ENCODE measurements around the gene SMIM9.
"Not testable (repeated sequence)": the region's sequence is repeated elsewhere in the genome, so short reads cannot be mapped to it uniquely, and the experiment has no call there.

The SMIM9 gene

GRCh38 chrX:154827194-154828015, 7.1 kb downstream of the SMIM9 start:
- Histone ChIP-seq H3K9ac (ENCODE audit: low read depth, low read length) (no peak overlapping the region), H3K4me2 (ENCODE audit: low read length) (no peak overlapping the region), H3K27me3 (ENCODE audit: control insufficient read depth, insufficient read depth, low read length) (no peaks in the 10 kb centered on the region), H3K4me1 (ENCODE audit: control insufficient read depth, insufficient read depth, low read length) (no peaks in the 10 kb centered on the region), H3K9me3 (replicated peaks; ENCODE audit: low read length) (no peaks in the 10 kb centered on the region), H3K36me3 (ENCODE audit: insufficient read depth, low read length) (no peaks in the 10 kb centered on the region), H3K4me3 (ENCODE audit: low read length) (no peak overlapping the region)

GRCh38 chrX:154825586-154825985, 8.9 kb downstream of the SMIM9 start:
- H3K4me2 ChIP-seq (ENCODE audit: low read length); H3K4me3 ChIP-seq (ENCODE audit: low read length); H3K9me3 ChIP-seq (replicated peaks; ENCODE audit: low read length); H3K4me1 ChIP-seq (ENCODE audit: control insufficient read depth, insufficient read depth, low read length); H3K9ac ChIP-seq (ENCODE audit: low read depth, low read length); H3K27me3 ChIP-seq (ENCODE audit: control insufficient read depth, insufficient read depth, low read length); H3K36me3 ChIP-seq (ENCODE audit: insufficient read depth, low read length): not testable (repeated sequence)

DNA sequence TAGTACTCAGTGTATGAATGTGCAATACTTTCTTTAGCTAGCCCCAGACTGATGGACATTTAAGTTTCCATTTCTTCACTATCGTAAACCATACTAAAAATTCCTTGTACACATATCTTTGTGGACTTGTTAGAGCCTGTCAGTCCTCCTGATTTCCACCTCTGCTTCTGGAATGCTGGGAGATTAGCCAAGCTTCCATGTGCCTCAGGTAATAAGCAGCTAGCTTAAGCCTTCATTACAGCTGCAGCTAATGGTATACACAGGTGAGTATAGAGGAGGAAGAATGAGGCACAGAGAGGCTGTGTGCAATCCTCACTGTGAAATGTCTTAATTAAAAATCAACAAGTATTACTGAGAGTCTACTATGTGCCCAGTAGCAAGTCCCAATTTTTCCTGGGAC, 9.8 kb downstream of the SMIM9 start:
- no peak overlapping the region for H3K4me3 ChIP-seq (ENCODE audit: low read length)
- H3K4me2 ChIP-seq (ENCODE audit: low read length), result no peak overlapping the region
- H3K9ac ChIP-seq (ENCODE audit: low read depth, low read length), result no peak overlapping the region
- H3K27me3 ChIP-seq (ENCODE audit: control insufficient read depth, insufficient read depth, low read length), result peaks cover 5% of the 10 kb centered on the region
- no peaks in the 10 kb centered on the region for H3K4me1 ChIP-seq (ENCODE audit: control insufficient read depth, insufficient read depth, low read length)
- H3K36me3 ChIP-seq (ENCODE audit: insufficient read depth, low read length), result no peaks in the 10 kb centered on the region
- no peaks in the 10 kb centered on the region for H3K9me3 ChIP-seq (replicated peaks; ENCODE audit: low read length)

DNA sequence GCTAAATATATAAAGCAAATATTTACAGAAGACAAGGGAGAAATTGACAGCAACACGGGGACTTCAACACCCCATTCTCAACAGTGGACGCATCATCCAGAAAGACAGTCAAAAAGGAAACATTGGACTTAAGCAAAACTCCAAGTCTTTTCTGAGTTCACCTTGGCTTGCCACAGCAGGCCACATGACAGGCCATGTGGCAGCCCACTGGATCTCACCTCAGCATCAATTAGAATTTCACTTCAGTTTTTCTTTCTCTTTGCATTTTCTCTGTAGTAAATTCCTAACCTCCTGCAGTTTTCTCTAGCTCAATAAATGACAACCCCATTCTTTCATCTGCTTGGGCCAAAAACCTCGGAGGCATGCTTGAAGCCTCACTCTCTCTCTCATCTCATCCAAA, 12.4 kb downstream of the SMIM9 start:
- H3K9ac ChIP-seq (ENCODE audit: low read depth, low read length), result no peak overlapping the region
- no peak overlapping the region for H3K4me2 ChIP-seq (ENCODE audit: low read length)
- H3K27me3 ChIP-seq (ENCODE audit: control insufficient read depth, insufficient read depth, low read length), result peaks cover 5% of the 10 kb centered on the region
- no peaks in the 10 kb centered on the region for H3K9me3 ChIP-seq (replicated peaks; ENCODE audit: low read length)
- H3K4me1 ChIP-seq (ENCODE audit: control insufficient read depth, insufficient read depth, low read length), result no peaks in the 10 kb centered on the region
- H3K36me3 ChIP-seq (ENCODE audit: insufficient read depth, low read length), result no peaks in the 10 kb centered on the region
- no peak overlapping the region for H3K4me3 ChIP-seq (ENCODE audit: low read length)

DNA sequence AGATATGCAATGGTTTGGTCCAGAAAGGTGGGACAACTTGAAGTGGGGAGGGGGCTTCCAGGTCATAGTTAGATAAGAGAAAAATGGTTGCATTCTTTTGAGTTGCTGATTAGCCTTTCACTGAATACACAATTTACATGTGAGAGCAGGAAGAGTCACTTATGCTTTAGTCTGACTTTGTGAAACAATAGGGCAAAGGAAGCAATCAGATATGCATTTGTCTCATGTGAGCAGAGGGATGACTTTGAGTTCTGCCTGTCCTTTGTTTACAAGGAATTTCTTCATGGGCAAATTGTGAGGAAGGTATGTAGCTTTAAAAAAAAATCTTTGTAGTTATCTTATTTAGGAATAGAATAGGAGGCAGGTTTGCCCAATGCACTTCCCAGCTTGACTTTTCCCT, 12.9 kb downstream of the SMIM9 start:
- no peak overlapping the region for H3K9ac ChIP-seq (ENCODE audit: low read depth, low read length)
- H3K27me3 ChIP-seq (ENCODE audit: control insufficient read depth, insufficient read depth, low read length), result peaks cover 5% of the 10 kb centered on the region
- no peak overlapping the region for H3K4me2 ChIP-seq (ENCODE audit: low read length)
- no peaks in the 10 kb centered on the region for H3K4me1 ChIP-seq (ENCODE audit: control insufficient read depth, insufficient read depth, low read length)
- H3K9me3 ChIP-seq (replicated peaks; ENCODE audit: low read length), result no peaks in the 10 kb centered on the region
- no peak overlapping the region for H3K4me3 ChIP-seq (ENCODE audit: low read length)
- H3K36me3 ChIP-seq (ENCODE audit: insufficient read depth, low read length), result no peaks in the 10 kb centered on the region

GRCh38 chrX:154819771-154820341, 14.6 kb downstream of the SMIM9 start:
- no peaks in the 10 kb centered on the region for H3K36me3 ChIP-seq (ENCODE audit: insufficient read depth, low read length)
- no peak overlapping the region for H3K9ac ChIP-seq (ENCODE audit: low read depth, low read length)
- H3K9me3 ChIP-seq (replicated peaks; ENCODE audit: low read length), result no peaks in the 10 kb centered on the region
- no peaks in the 10 kb centered on the region for H3K4me1 ChIP-seq (ENCODE audit: control insufficient read depth, insufficient read depth, low read length)
- no peak overlapping the region for H3K4me2 ChIP-seq (ENCODE audit: low read length)
- H3K4me3 ChIP-seq (ENCODE audit: low read length), result no peak overlapping the region
- H3K27me3 ChIP-seq (ENCODE audit: control insufficient read depth, insufficient read depth, low read length), result peaks cover 5% of the 10 kb centered on the region

DNA sequence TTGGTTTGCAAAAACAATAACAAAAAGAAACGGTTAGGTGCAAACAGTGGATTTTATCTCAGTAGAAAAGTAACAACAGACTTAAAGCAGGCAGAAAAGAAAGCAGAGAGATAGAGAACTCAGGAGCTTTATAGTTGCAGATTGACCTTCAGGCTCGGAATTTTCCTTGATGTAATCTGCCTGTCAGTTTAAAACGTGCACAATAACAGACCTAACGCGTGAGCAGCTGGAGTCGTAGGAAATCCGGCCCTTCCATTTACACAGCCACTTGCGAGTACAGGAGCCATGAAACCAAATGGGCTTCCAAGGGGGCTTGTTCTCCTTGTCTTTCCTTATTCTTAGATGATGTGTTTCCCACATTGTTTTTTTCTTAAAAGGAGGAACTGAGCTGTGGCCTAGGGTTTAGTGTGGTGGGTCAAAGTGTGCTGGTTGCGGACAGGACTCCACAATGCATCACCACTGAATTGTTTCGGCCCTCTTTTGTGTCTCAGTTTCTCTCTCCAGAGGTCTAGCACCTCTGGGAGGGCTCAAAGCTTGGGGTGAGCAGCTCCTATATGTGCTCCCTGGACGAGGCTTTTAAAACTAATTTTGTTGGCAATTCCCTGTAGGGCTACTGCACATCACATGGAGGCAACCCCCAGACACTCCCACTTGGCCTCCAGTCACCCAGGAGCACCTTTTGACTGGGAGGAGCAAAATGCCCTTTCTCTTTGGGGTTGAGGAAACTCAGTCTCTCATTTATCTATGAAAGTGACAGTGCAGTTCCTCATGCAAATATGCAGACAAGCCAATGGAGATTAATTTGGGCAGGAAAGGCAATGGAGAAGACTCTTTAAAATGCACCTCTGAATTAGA, 15.3 kb downstream of the SMIM9 start:
- H3K27me3 ChIP-seq (ENCODE audit: control insufficient read depth, insufficient read depth, low read length), result peaks cover 5% of the 10 kb centered on the region
- H3K9ac ChIP-seq (ENCODE audit: low read depth, low read length), result no peak overlapping the region
- H3K4me1 ChIP-seq (ENCODE audit: control insufficient read depth, insufficient read depth, low read length), result no peaks in the 10 kb centered on the region
- H3K36me3 ChIP-seq (ENCODE audit: insufficient read depth, low read length), result no peaks in the 10 kb centered on the region
- H3K9me3 ChIP-seq (replicated peaks; ENCODE audit: low read length), result no peaks in the 10 kb centered on the region
- no peak overlapping the region for H3K4me2 ChIP-seq (ENCODE audit: low read length)
- no peak overlapping the region for H3K4me3 ChIP-seq (ENCODE audit: low read length)

DNA sequence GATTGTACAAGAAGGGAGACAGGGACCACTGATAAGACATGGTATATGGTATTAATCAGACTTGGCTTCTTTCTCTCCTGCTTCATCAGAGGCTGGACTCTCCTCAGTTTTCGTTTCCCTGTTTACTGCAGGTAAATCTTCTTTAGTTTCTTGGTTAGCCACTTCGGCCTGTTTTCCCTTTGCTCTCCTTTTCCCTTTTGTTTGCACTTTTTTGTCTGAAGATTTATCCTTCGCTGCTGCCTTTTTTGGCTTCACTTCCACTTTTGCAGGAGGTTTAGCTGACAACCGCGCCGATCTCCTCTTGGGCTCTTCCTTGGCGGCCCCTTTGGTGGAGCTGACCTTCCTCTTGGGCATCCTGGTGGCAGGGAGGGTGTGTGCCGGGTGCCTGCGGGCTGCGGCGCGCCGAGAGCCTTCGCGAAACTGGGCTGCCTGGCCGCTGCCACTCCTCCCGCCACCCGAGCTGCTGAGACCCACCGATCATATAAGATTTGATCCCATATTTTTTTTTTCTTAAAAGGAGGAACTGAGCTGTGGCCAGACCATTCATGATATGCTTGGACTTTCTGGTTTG, 17.3 kb downstream of the SMIM9 start:
- H3K27me3 ChIP-seq (ENCODE audit: control insufficient read depth, insufficient read depth, low read length); H3K4me1 ChIP-seq (ENCODE audit: control insufficient read depth, insufficient read depth, low read length); H3K9me3 ChIP-seq (replicated peaks; ENCODE audit: low read length); H3K36me3 ChIP-seq (ENCODE audit: insufficient read depth, low read length); H3K4me3 ChIP-seq (ENCODE audit: low read length); H3K9ac ChIP-seq (ENCODE audit: low read depth, low read length); H3K4me2 ChIP-seq (ENCODE audit: low read length): not testable (repeated sequence)

- not testable (repeated sequence) for H3K9ac ChIP-seq (ENCODE audit: low read depth, low read length); H3K9me3 ChIP-seq (replicated peaks; ENCODE audit: low read length); H3K36me3 ChIP-seq (ENCODE audit: insufficient read depth, low read length); H3K4me1 ChIP-seq (ENCODE audit: control insufficient read depth, insufficient read depth, low read length); H3K4me2 ChIP-seq (ENCODE audit: low read length); H3K27me3 ChIP-seq (ENCODE audit: control insufficient read depth, insufficient read depth, low read length); H3K4me3 ChIP-seq (ENCODE audit: low read length)
Measured at GRCh38 chrX:154816326-154816898, 18.1 kb downstream of the SMIM9 start.

- Histone ChIP-seq H3K9ac (ENCODE audit: low read depth, low read length) (no peak overlapping the region), H3K4me3 (ENCODE audit: low read length) (no peak overlapping the region), H3K4me2 (ENCODE audit: low read length) (no peak overlapping the region), H3K36me3 (ENCODE audit: insufficient read depth, low read length) (no peaks in the 10 kb centered on the region), H3K9me3 (replicated peaks; ENCODE audit: low read length) (no peaks in the 10 kb centered on the region), H3K4me1 (ENCODE audit: control insufficient read depth, insufficient read depth, low read length) (no peaks in the 10 kb centered on the region), H3K27me3 (ENCODE audit: control insufficient read depth, insufficient read depth, low read length) (no peaks in the 10 kb centered on the region)
Measured at GRCh38 chrX:154815274-154815818, 19.1 kb downstream of the SMIM9 start.

DNA sequence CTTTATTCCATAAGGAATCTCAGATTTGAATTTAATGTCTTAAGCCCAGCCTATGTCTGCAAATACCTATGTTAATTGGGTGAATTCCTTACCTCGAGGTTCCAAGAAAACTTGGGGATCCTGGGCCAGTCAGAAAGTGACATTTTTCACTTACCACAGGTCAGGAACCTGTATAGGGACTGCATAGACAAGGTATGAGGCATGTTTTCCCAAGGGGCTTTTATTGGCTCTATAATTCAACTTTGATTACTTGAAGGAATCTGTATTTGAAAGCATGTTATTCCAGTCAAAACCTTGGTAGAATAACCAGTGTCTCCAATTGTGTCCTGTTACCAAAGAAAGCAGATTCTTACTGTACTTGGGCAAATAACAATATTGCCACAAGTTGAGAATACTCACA, 20.7 kb downstream of the SMIM9 start:
- H3K27me3 ChIP-seq (ENCODE audit: control insufficient read depth, insufficient read depth, low read length), result no peaks in the 10 kb centered on the region
- H3K9me3 ChIP-seq (replicated peaks; ENCODE audit: low read length), result no peaks in the 10 kb centered on the region
- no peak overlapping the region for H3K4me2 ChIP-seq (ENCODE audit: low read length)
- no peak overlapping the region for H3K9ac ChIP-seq (ENCODE audit: low read depth, low read length)
- H3K36me3 ChIP-seq (ENCODE audit: insufficient read depth, low read length), result no peaks in the 10 kb centered on the region
- no peaks in the 10 kb centered on the region for H3K4me1 ChIP-seq (ENCODE audit: control insufficient read depth, insufficient read depth, low read length)
- H3K4me3 ChIP-seq (ENCODE audit: low read length), result no peak overlapping the region
